ENCODE measurements around the gene ANKRD35. TPM values are rescaled to one million over a fixed set of nuclear protein-coding genes. Genes with fewer than 3 reads are reported as not detected.

Gene ANKRD35
- total and polyA plus RNA-seq, 10 of the 15 experiments (the other 5 are each of a cell fraction or from before 2014, with no cell fraction given), result 0.01 to 0.08 TPM; not detected in 8

GRCh38 chr1:145897969-145898368 is 12.3 kb upstream of the ANKRD35 start:
- FAIRE-seq, result no peak
- CTCF ChIA-PET, result interaction anchor here (0.7 to 1.5 kb wide), 2 partner anchors 9 to 11 kb away, joined by 3 to 4 read pairs; no protein-coding TSS in a partner anchor
- BruUV-seq (replicated peaks), result no TSS peak

More at GRCh38 chr1:145897969-145898368, 12.3 kb upstream of the ANKRD35 start:
- no peaks in the 10 kb centered on the region for H3K79me2 ChIP-seq (ENCODE audit: control insufficient read depth, insufficient read depth, low read length)
- no peaks in the 10 kb centered on the region for H3K9me3 ChIP-seq (replicated peaks; ENCODE audit: control insufficient read depth, insufficient read depth, low read length)
- DNase-seq (ENCODE audit: low read depth, low spot score), result no peak
- no peaks in the 10 kb centered on the region for H3K27me3 ChIP-seq (replicated peaks in 1 of 2; ENCODE audit: control insufficient read depth in 2 of 2, insufficient read depth in 2 of 2, low read length in 1 of 2)
- in situ Hi-C loops (cut with MboI) (loop anchor here (5.0 kb wide), 1 partner anchor 114 kb away; no protein-coding TSS in a partner anchor), intact Hi-C loops (cut with micrococcal nuclease; ENCODE audit: unreplicated experiment) (no loop called here)
- ATAC-seq, result no peak
- H4K20me1 ChIP-seq (ENCODE audit: control insufficient read depth, insufficient read depth), result no peaks in the 10 kb centered on the region
- ChIA-PET SMC1A (ENCODE audit: uncharacterized antibody, unreplicated experiment) (interaction anchor here (1.5 kb wide), 1 partner anchor 11 kb away, joined by 3 read pairs; no protein-coding TSS in a partner anchor), RAD21 (ENCODE audit: unreplicated experiment) (no interaction called here), POLR2A (no interaction called here)
- no peak for TF ChIP-seq YBX1 (IDR thresholded peaks at IDR 0.05)
- no peak for TF ChIP-seq CEBPZ (IDR thresholded peaks at IDR 0.05; ENCODE audit: low read depth, low read length)
- TF ChIP-seq IRF4 (IDR thresholded peaks at IDR 0.05; ENCODE audit: low read depth, low read length), result no peak
- TF ChIP-seq MTA2 (IDR thresholded peaks at IDR 0.05; ENCODE audit: low read depth), result no peak
- no peak for TF ChIP-seq SMC3 (IDR thresholded peaks at IDR 0.05; ENCODE audit: borderline replicate concordance, low read length)
- no peak for TF ChIP-seq ZNF217 (IDR thresholded peaks at IDR 0.05)
- no peak for TF ChIP-seq GATAD2B (conservative IDR thresholded peaks at IDR 0.05; ENCODE audit: low read depth)
- no peak for TF ChIP-seq RUNX3 (IDR thresholded peaks at IDR 0.05; ENCODE audit: low read length)
- no peak for TF ChIP-seq POLR2AphosphoS5 (IDR thresholded peaks at IDR 0.05; ENCODE audit: low read length)
- no peaks in the 10 kb centered on the region for H3K4me1 ChIP-seq (ENCODE audit: control insufficient read depth, insufficient read depth, low read length)
- H3K4me2 ChIP-seq (ENCODE audit: control insufficient read depth, insufficient read depth), result no peak overlapping the region
- no peak overlapping the region for H3K9ac ChIP-seq (ENCODE audit: control insufficient read depth, insufficient read depth, low read length)
- 94% methylated on average over 1 of the region's 1 CpG for WGBS (ENCODE audit: insufficient coverage, insufficient replicate concordance, low lambda C conversion rate, missing lambda C conversion rate)
- no peak overlapping the region for H3K27ac ChIP-seq (ENCODE audit: control insufficient read depth, insufficient read depth)
- no peak overlapping the region for H2AFZ ChIP-seq (ENCODE audit: control insufficient read depth, low read depth, low read length)
- no peak overlapping the region for H3K4me3 ChIP-seq
- no peaks in the 10 kb centered on the region for H3K36me3 ChIP-seq (ENCODE audit: control insufficient read depth in 2 of 2, insufficient read depth in 2 of 2, low read length in 1 of 2)

Data from GM12878 (cell line).